K562 (cell line): ENCODE results near the gene HDAC9.

Experiments
- CHCHD3 ChIP-seq: fragments of 250-450 bp; sonication (Bioruptor Pico); IDR thresholded peaks from 2 replicates; pipeline ENCODE4 v2.1.2; 2022; ENCODE audit warnings: mild to moderate bottlenecking
- NCOA2 ChIP-seq, 2 experiments: fragments of 450-650 bp; IDR thresholded peaks; 2 replicates each; pipeline ENCODE4 v1.6.1; 2018; ENCODE audit warnings: mild to moderate bottlenecking in 2 of 2, moderate library complexity in 1 of 2; ENCODE audit not compliant: partially characterized antibody in 2 of 2
- NUFIP1 ChIP-seq: fragments of 450-650 bp; IDR thresholded peaks from 2 replicates; pipeline ENCODE4 v1.6.1; 2018; ENCODE audit not compliant: partially characterized antibody
- POLR2AphosphoS5 ChIP-seq: IDR thresholded peaks from 2 replicates; pipeline ENCODE4 v1.6.1; 2011; ENCODE audit warnings: mild to moderate bottlenecking, low read depth, low read length, moderate library complexity; ENCODE audit not compliant: control insufficient read depth, insufficient read depth
- SP2 ChIP-seq: IDR thresholded peaks from 2 replicates; pipeline ENCODE4 v1.6.1; 2011; ENCODE audit warnings: mild to moderate bottlenecking, low read depth, low read length, moderate library complexity; ENCODE audit not compliant: poor library complexity, severe bottlenecking; ENCODE audit errors: extremely low read depth
- TF ChIP-seq, protein P1 (sequence below), 2 experiments: fragments of 250-450 bp in 1 of 2; fragments of 450-650 bp in 1 of 2; sonication (Bioruptor Pico) in 1 of 2; IDR thresholded peaks; 2 replicates each; pipeline versions ENCODE4 v1.6.1 to v1.8.0; 2016 to 2021; ENCODE audit warnings: mild to moderate bottlenecking in 2 of 2, moderate library complexity in 2 of 2, missing compliant biosample characterization in 1 of 2, missing genetic modification characterization in 1 of 2
- TF ChIP-seq, protein P2 (sequence below), 3 experiments: IDR thresholded peaks in 2 of 3; conservative IDR thresholded peaks in 1 of 3; 2 replicates each; pipeline ENCODE4 v1.5.1; 2011 to 2012; ENCODE audit warnings: low read length in 3 of 3, mild to moderate bottlenecking in 3 of 3, control low read depth in 2 of 3, improper control_type of control experiment in 1 of 3, inconsistent platforms in 1 of 3, low read depth in 1 of 3, mixed read lengths in 1 of 3, moderate library complexity in 1 of 3; ENCODE audit not compliant: insufficient read depth in 2 of 3

DNA sequence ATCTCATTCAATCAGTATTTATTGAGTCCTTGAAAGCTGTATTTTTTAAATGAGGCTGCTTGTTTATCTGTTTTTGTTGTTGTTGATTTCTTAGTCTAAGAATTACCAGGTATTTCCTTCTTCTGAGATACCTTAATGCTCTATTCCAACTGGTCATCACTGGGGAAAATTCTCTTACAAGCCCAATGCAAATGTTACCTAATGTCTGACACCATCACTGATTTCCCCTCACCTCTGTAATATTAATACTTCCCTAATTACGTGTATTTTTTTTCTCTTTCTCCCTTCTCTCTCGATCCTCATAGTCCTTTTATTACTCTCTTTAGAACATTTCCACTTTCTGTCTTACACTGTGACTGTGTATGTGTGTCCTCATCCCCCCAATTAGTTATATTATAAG lies 13.9 kb downstream of the HDAC9 start:
- TF ChIP-seq, protein P1, sequence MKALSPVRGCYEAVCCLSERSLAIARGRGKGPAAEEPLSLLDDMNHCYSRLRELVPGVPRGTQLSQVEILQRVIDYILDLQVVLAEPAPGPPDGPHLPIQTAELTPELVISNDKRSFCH (CRISPR knock-in tag; IDR thresholded peaks at IDR 0.05) = no peak
- TF ChIP-seq, protein P1 (tag; IDR thresholded peaks at IDR 0.05) = no peak
- TF ChIP-seq NUFIP1 (no peak), POLR2AphosphoS5 (no peak), SP2 (no peak), CHCHD3 (no peak), NCOA2 (IDR thresholded peaks at IDR 0.05; ENCODE audit: partially characterized antibody in 2 of 2) (no peak)
- TF ChIP-seq, protein P2, sequence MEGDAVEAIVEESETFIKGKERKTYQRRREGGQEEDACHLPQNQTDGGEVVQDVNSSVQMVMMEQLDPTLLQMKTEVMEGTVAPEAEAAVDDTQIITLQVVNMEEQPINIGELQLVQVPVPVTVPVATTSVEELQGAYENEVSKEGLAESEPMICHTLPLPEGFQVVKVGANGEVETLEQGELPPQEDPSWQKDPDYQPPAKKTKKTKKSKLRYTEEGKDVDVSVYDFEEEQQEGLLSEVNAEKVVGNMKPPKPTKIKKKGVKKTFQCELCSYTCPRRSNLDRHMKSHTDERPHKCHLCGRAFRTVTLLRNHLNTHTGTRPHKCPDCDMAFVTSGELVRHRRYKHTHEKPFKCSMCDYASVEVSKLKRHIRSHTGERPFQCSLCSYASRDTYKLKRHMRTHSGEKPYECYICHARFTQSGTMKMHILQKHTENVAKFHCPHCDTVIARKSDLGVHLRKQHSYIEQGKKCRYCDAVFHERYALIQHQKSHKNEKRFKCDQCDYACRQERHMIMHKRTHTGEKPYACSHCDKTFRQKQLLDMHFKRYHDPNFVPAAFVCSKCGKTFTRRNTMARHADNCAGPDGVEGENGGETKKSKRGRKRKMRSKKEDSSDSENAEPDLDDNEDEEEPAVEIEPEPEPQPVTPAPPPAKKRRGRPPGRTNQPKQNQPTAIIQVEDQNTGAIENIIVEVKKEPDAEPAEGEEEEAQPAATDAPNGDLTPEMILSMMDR (IDR thresholded peaks at IDR 0.05 in 2 of 3, conservative IDR thresholded peaks at IDR 0.05 in 1 of 3; ENCODE audit: insufficient read depth in 2 of 3, low read depth in 1 of 3, low read length in 3 of 3) = no peak
